H1 (cell line): ENCODE results near the gene CST5. TPM values are rescaled to one million over a fixed set of nuclear protein-coding genes. Genes with fewer than 3 reads are reported as not detected.

Experiments
- CTCF ChIA-PET: fragments of 300-600 bp; sonication (Branson Sonifier 250); formaldehyde crosslinking; loops from one replicate; lab custom pipeline; 2021; ENCODE audit not compliant: partially characterized antibody; lab: Charles Lee
- POLR2A ChIA-PET: fragments of 300-600 bp; sonication (Branson Sonifier 250); formaldehyde crosslinking; loops from one replicate; lab custom pipeline; 2021; ENCODE audit warnings: inconsistent platforms; ENCODE audit not compliant: partially characterized antibody; lab: Charles Lee
- DNase-seq, 2 experiments: peaks; one replicate each; pipeline versions ENCODE4 v3.0.0 to v3.0.0-alpha.2; 2010 to 2022; ENCODE audit warnings: low spot score in 2 of 2, low read depth in 1 of 2, mixed read lengths in 1 of 2
- FAIRE-seq: peaks from 2 replicates; lab custom pipeline; 2011; peaks lifted over from hg19 to GRCh38; lab: Jason Lieb, UNC
- H2AFZ ChIP-seq: 2 replicates; pipeline ENCODE4 v1.8.1; 2012; ENCODE audit warnings: low read length, inconsistent platforms
- H2AK5ac ChIP-seq: 2 replicates; pipeline ENCODE4 v1.6.1; 2013; ENCODE audit warnings: low read depth, low read length
- H2BK120ac ChIP-seq: replicated peaks from 2 replicates; pipeline ENCODE3; 2013; ENCODE audit warnings: low read depth, low read length, inconsistent platforms
- H2BK12ac ChIP-seq: 2 replicates; pipeline ENCODE4 v1.6.1; 2013; ENCODE audit warnings: low read depth, low read length
- H2BK15ac ChIP-seq: 2 replicates; pipeline ENCODE4 v1.6.1; 2013; ENCODE audit warnings: low read length
- H2BK20ac ChIP-seq: 2 replicates; pipeline ENCODE4 v1.6.1; 2013; ENCODE audit warnings: low read length
- H2BK5ac ChIP-seq: 2 replicates; pipeline ENCODE4 v1.6.1; 2013; ENCODE audit warnings: low read depth, low read length
- H3K14ac ChIP-seq: 2 replicates; pipeline ENCODE4 v1.6.1; 2013; ENCODE audit warnings: inconsistent platforms; ENCODE audit not compliant: insufficient read length
- H3K18ac ChIP-seq: 2 replicates; pipeline ENCODE4 v1.6.1; 2013; ENCODE audit warnings: low read length; ENCODE audit errors: extremely low read depth
- H3K23ac ChIP-seq: 2 replicates; pipeline ENCODE4 v1.6.1; 2013; ENCODE audit warnings: inconsistent platforms; ENCODE audit not compliant: insufficient read length
- H3K23me2 ChIP-seq: 2 replicates; pipeline ENCODE4 v1.6.1; 2013; ENCODE audit warnings: low read depth, low read length
- H3K27ac ChIP-seq: 2 replicates; pipeline ENCODE4 v1.6.1; 2011; ENCODE audit warnings: low read depth, low read length, inconsistent platforms
- H3K27me3 ChIP-seq, 4 experiments: replicated peaks in 1 of 4; 1 replicate in 1 of 4; 2 replicates in 3 of 4; pipeline versions ENCODE4 v1.6.1 to v1.8.1; 2011 to 2013; ENCODE audit warnings: low read length in 3 of 4, mild to moderate bottlenecking in 3 of 4, inconsistent platforms in 2 of 4, mixed read lengths in 2 of 4, moderate library complexity in 1 of 4; ENCODE audit not compliant: control insufficient read depth in 3 of 4, insufficient read depth in 3 of 4; ENCODE audit errors: extremely low read depth in 1 of 4
- H3K36me3 ChIP-seq, 4 experiments: 2 replicates each; pipeline versions ENCODE4 v1.6.1 to v1.8.1; 2011 to 2013; ENCODE audit warnings: mild to moderate bottlenecking in 4 of 4, low read length in 3 of 4, moderate library complexity in 2 of 4, control low read depth in 1 of 4, inconsistent platforms in 1 of 4; ENCODE audit not compliant: insufficient read depth in 4 of 4, control insufficient read depth in 2 of 4
- H3K4ac ChIP-seq: replicated peaks from 2 replicates; pipeline ENCODE3; 2013; ENCODE audit warnings: low read length, low read depth, mixed read lengths, inconsistent platforms; ENCODE audit not compliant: insufficient read length
- H3K4me1 ChIP-seq, 4 experiments: replicated peaks in 1 of 4; 1 replicate in 1 of 4; 2 replicates in 3 of 4; pipeline versions ENCODE4 v1.6.1 to v1.8.1; 2011 to 2013; ENCODE audit warnings: low read length in 3 of 4, inconsistent platforms in 2 of 4, mixed read lengths in 1 of 4; ENCODE audit not compliant: insufficient read depth in 4 of 4, control insufficient read depth in 3 of 4
- H3K4me2 ChIP-seq, 2 experiments: 2 replicates each; pipeline versions ENCODE4 v1.6.1 to v1.8.1; 2011 to 2013; ENCODE audit warnings: low read depth in 2 of 2, low read length in 2 of 2, control low read depth in 1 of 2, inconsistent platforms in 1 of 2, mild to moderate bottlenecking in 1 of 2; ENCODE audit not compliant: insufficient read depth in 1 of 2
- H3K4me3 ChIP-seq, 4 experiments: fragments of 200-600, 300-600 bp in 1 of 4; sonication (generic), shearing (Covaris generic), sonication (Bioruptor Twin) in 1 of 4; 2 replicates each; pipeline versions ENCODE4 v1.5.1 to v1.8.1; 2011 to 2016; ENCODE audit warnings: low read length in 4 of 4, low read depth in 3 of 4, control low read depth in 2 of 4, inconsistent platforms in 2 of 4, mild to moderate bottlenecking in 2 of 4, mixed read lengths in 1 of 4, moderate library complexity in 1 of 4; ENCODE audit not compliant: insufficient read depth in 2 of 4; ENCODE audit errors: extremely low read depth in 1 of 4
- H3K56ac ChIP-seq: replicated peaks from 2 replicates; pipeline ENCODE3; 2013; ENCODE audit warnings: low read depth, mild to moderate bottlenecking, mixed read lengths, low read length, inconsistent platforms; ENCODE audit not compliant: insufficient read length
- H3K79me1 ChIP-seq: 2 replicates; pipeline ENCODE4 v1.6.1; 2013; ENCODE audit warnings: low read depth, low read length, control low read depth
- H3K79me2 ChIP-seq, 2 experiments: 2 replicates each; pipeline versions ENCODE4 v1.6.1 to v1.8.1; 2012 to 2013; ENCODE audit warnings: low read length in 2 of 2, mild to moderate bottlenecking in 2 of 2, inconsistent platforms in 1 of 2; ENCODE audit not compliant: insufficient read depth in 2 of 2, control insufficient read depth in 1 of 2
- H3K9ac ChIP-seq, 4 experiments: replicated peaks in 1 of 4; 1 replicate in 1 of 4; 2 replicates in 3 of 4; pipeline versions ENCODE4 v1.6.1 to v1.8.1; 2011 to 2013; ENCODE audit warnings: low read depth in 3 of 4, low read length in 3 of 4, control low read depth in 2 of 4, mild to moderate bottlenecking in 2 of 4, moderate library complexity in 2 of 4, inconsistent platforms in 1 of 4; ENCODE audit errors: extremely low read depth in 1 of 4
- H3K9me3 ChIP-seq, 2 experiments: 2 replicates each; pipeline versions ENCODE4 v1.6.1 to v1.8.1; 2012 to 2013; ENCODE audit warnings: mild to moderate bottlenecking in 2 of 2, moderate library complexity in 2 of 2, control low read depth in 1 of 2, inconsistent platforms in 1 of 2, low read depth in 1 of 2, low read length in 1 of 2, mixed read lengths in 1 of 2; ENCODE audit not compliant: insufficient read depth in 2 of 2
- H4K20me1 ChIP-seq, 2 experiments: replicated peaks in 1 of 2; 2 replicates each; pipeline versions ENCODE3 to v1.8.1; 2011 to 2013; ENCODE audit warnings: inconsistent platforms in 2 of 2, low read length in 2 of 2, mild to moderate bottlenecking in 1 of 2; ENCODE audit not compliant: insufficient read depth in 2 of 2, control insufficient read depth in 1 of 2
- H4K5ac ChIP-seq: 2 replicates; pipeline ENCODE4 v1.6.1; 2013; ENCODE audit warnings: low read length, low read depth, mixed read lengths, inconsistent platforms; ENCODE audit not compliant: insufficient read length
- H4K8ac ChIP-seq: 2 replicates; pipeline ENCODE4 v1.8.0; 2013; ENCODE audit warnings: mild to moderate bottlenecking, moderate library complexity, low read length, inconsistent platforms; ENCODE audit not compliant: insufficient read depth; ENCODE audit errors: extremely low read depth
- H4K91ac ChIP-seq: replicated peaks from 2 replicates; pipeline ENCODE3; 2013; ENCODE audit warnings: low read length, mixed read lengths, inconsistent platforms; ENCODE audit not compliant: insufficient read length
- CBX5 ChIP-seq: fragments of 300-800, 300-1000 bp; sonication (generic); IDR thresholded peaks from 2 replicates; pipeline ENCODE4 v1.7.1; 2016; ENCODE audit warnings: antibody characterized with exemption, low read length, low read depth
- CHD1 ChIP-seq: IDR thresholded peaks from 2 replicates; pipeline ENCODE4 v1.6.1; 2012; ENCODE audit warnings: low read depth, low read length, improper control_type of control experiment
- CTBP2 ChIP-seq: IDR thresholded peaks from 2 replicates; pipeline ENCODE4 v1.7.0; 2011; ENCODE audit warnings: borderline replicate concordance, mild to moderate bottlenecking, moderate library complexity, mixed read lengths, low read length; ENCODE audit not compliant: insufficient read depth, insufficient read length
- EP300 ChIP-seq, 2 experiments: IDR thresholded peaks; 1 replicate in 1 of 2; 2 replicates in 1 of 2; pipeline ENCODE4 v1.6.1; 2011 to 2012; ENCODE audit warnings: low read depth in 2 of 2, low read length in 2 of 2, mild to moderate bottlenecking in 2 of 2, borderline replicate concordance in 1 of 2, inconsistent platforms in 1 of 2, moderate library complexity in 1 of 2
- GTF2F1 ChIP-seq: IDR thresholded peaks from 2 replicates; pipeline ENCODE4 v1.6.1; 2012; ENCODE audit warnings: low read depth, low read length, improper control_type of control experiment, borderline replicate concordance
- JUND ChIP-seq: IDR thresholded peaks from 2 replicates; pipeline ENCODE4 v1.6.1; 2011; ENCODE audit warnings: mild to moderate bottlenecking, improper control_type of control experiment, low read length
- PHF8 ChIP-seq: fragments of 200-600 bp; sonication (generic); conservative IDR thresholded peaks from 2 replicates; pipeline ENCODE4 v1.7.1; 2012; ENCODE audit warnings: low read depth, mild to moderate bottlenecking, inconsistent platforms, low read length, moderate library complexity
- POU5F1 ChIP-seq: IDR thresholded peaks from 2 replicates; pipeline ENCODE4 v1.6.1; 2011; ENCODE audit warnings: low read depth, mild to moderate bottlenecking, low read length, moderate library complexity
- SP1 ChIP-seq: IDR thresholded peaks from 2 replicates; pipeline ENCODE4 v1.6.1; 2011; ENCODE audit warnings: low read depth, low read length
- TAF7 ChIP-seq: optimal IDR thresholded peaks from 2 replicates; pipeline ENCODE3; 2011; ENCODE audit warnings: low read depth, mild to moderate bottlenecking, inconsistent platforms, low read length, moderate library complexity, borderline replicate concordance
- WGBS, 2 experiments: shearing (Covaris generic) in 1 of 2; methylation state at CpG; one replicate each; pipeline versions ENCODE4 v1.1.6 to v1.1.7; 2013 to 2015; ENCODE audit warnings: low lambda C conversion rate in 2 of 2, mixed read lengths in 2 of 2, inconsistent platforms in 1 of 2, low coverage in 1 of 2, missing lambda C conversion rate in 1 of 2; ENCODE audit not compliant: insufficient replicate concordance in 2 of 2, insufficient coverage in 1 of 2, insufficient read length in 1 of 2; ENCODE audit errors: extremely low coverage in 1 of 2, missing lambda C conversion rate in 1 of 2; 5-methylcytosine and 5-hydroxymethylcytosine counted together
- polyA plus RNA-seq, 7 experiments: library from polyadenylated mRNA; depleted of rRNA in 3 of 7; stranded (reverse) in 5 of 7; unstranded in 2 of 7; fragments of >200 nt in 5 of 7; fragments of 200-250 nt in 2 of 7; gene quantifications; 1 replicate in 5 of 7; 2 replicates in 1 of 7; 4 replicates in 1 of 7; pipeline versions ENCODE4 v1.2.1 to v1.2.3, GENCODE V29; 2011 to 2013; ENCODE audit warnings: missing spikeins in 2 of 7, mixed read lengths in 2 of 7
- total RNA-seq: library from RNA; stranded (reverse); fragmentation: NEBNext Ultra II Directional; extraction: Animal tissue kit (Norgen Biotek cat#: 25700); gene quantifications from 2 replicates; pipeline ENCODE4 v1.2.1, GENCODE V29; 2021

Gene CST5
- total and polyA plus RNA-seq, 2 of the 8 experiments (the other 6 are each of a cell fraction or from before 2014, with no cell fraction given): not detected

DNA sequence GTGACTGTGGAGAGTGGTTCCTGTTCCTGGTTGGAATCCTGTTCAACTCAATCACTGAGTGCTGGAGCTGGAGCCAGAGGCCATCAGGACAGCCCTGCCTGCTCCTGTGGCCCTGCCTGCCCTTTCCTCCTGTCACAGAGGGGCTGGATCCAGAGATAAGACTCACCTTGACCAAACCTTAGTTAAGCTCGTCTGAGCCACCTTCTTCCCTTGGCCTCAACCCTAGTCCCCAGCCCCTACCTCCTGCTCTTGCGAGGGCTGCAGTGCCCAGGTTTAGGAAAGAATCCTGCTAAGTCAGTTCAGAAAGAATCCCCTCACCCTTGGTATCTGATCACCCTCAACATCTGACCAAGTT is 47.0 kb upstream of the CST5 start:
- H3K27me3 ChIP-seq: no peaks in the 10 kb centered on the region
- H3K27ac ChIP-seq: no peak overlapping the region
- CTCF ChIA-PET: interaction anchor here (0.7 to 4.5 kb wide), 7 partner anchors 11 to 148 kb away, joined by 3 to 24 read pairs (median 3); no protein-coding TSS in a partner anchor
- WGBS, 2 experiments: 95% methylated on average over 2 of the region's 2 CpGs; no CpG with 5 or more reads in 1 of the 2 experiments
- no peak overlapping the region for H4K91ac ChIP-seq
- no peak overlapping the region for H3K56ac ChIP-seq
- no peak overlapping the region for H3K23ac ChIP-seq
- no peak overlapping the region for H3K4ac ChIP-seq
- TF ChIP-seq CTBP2: no peak
- no peak for TF ChIP-seq JUND
- no peak for TF ChIP-seq PHF8
- TF ChIP-seq CBX5: no peak
- no peak for TF ChIP-seq GTF2F1
- no peak for TF ChIP-seq TAF7
- TF ChIP-seq SP1: no peak
- TF ChIP-seq POU5F1: no peak
- TF ChIP-seq EP300 (IDR thresholded peaks at IDR 0.05; ENCODE audit: borderline replicate concordance in 1 of 2, low read depth in 2 of 2, low read length in 2 of 2): no peak
- no peak for TF ChIP-seq CHD1
- peaks cover 0 to 4% (median 0%) of the 10 kb centered on the region in 4 experiments; a peak in 1 of 7 replicates for H3K4me1 ChIP-seq
- POLR2A ChIA-PET: interaction anchor here (1.1 kb wide), 1 partner anchor 11 kb away, joined by 3 read pairs; no protein-coding TSS in a partner anchor
- H3K23me2 ChIP-seq: no peaks in the 10 kb centered on the region
- H3K14ac ChIP-seq: no peak overlapping the region
- no peak overlapping the region for H2BK120ac ChIP-seq
- H3K79me2 ChIP-seq: no peaks in the 10 kb centered on the region
- no peaks in the 10 kb centered on the region for H3K36me3 ChIP-seq
- no peak overlapping the region for H3K4me3 ChIP-seq
- H2BK20ac ChIP-seq: no peak overlapping the region
- no peak overlapping the region for H2AK5ac ChIP-seq
- no peaks in the 10 kb centered on the region for H3K79me1 ChIP-seq
- H4K8ac ChIP-seq: no peak overlapping the region
- FAIRE-seq: no peak
- no peaks in the 10 kb centered on the region for H4K20me1 ChIP-seq
- H4K5ac ChIP-seq: no peak overlapping the region
- no peak overlapping the region for H2BK5ac ChIP-seq
- no peak overlapping the region for H3K4me2 ChIP-seq
- no peak overlapping the region for H2AFZ ChIP-seq
- no peak overlapping the region for H3K9ac ChIP-seq
- no peak overlapping the region for H2BK15ac ChIP-seq
- H3K18ac ChIP-seq: no peak overlapping the region
- H3K9me3 ChIP-seq: no peaks in the 10 kb centered on the region; a peak in 1 of 4 replicates
- no peak overlapping the region for H2BK12ac ChIP-seq
- DNase-seq: no peak
